Lower leg skin (tissue), 4 donors: Measurements from ENCODE around the gene GRM7. TPM values are rescaled to one million over a fixed set of nuclear protein-coding genes. Genes with fewer than 3 reads are reported as not detected.
"Not testable (repeated sequence)": the region's sequence is repeated elsewhere in the genome, so short reads cannot be mapped to it uniquely, and the experiment has no call there.

ENCODE experiments used
- DNase-seq, 2 donors: peaks; one replicate each; pipeline ENCODE4 v3.0.0-alpha.2; 2019; ENCODE audit warnings: low spot score in 2 of 2
- H3K4me3 ChIP-seq: fragments of 200-600 bp; sonication (generic); 2 replicates; pipeline ENCODE4 v1.5.1; 2017; ENCODE audit warnings: mild to moderate bottlenecking, low read depth; ENCODE audit not compliant: poor library complexity, severe bottlenecking
- POLR2A ChIP-seq, 2 donors: fragments of 450-650 bp; IDR thresholded peaks; one replicate each; pipeline ENCODE4 v1.6.1; 2016 to 2017; ENCODE audit warnings: antibody characterized with exemption in 2 of 2, mild to moderate bottlenecking in 1 of 2, moderate library complexity in 1 of 2
- WGBS, 2 donors: methylation state at CpG; one replicate each; pipeline ENCODE4 v1.1.5; 2018; 5-methylcytosine and 5-hydroxymethylcytosine counted together
- intact Hi-C: fragments of 100-400 bp; cut with DNase I; formaldehyde crosslinking; loops from one replicate; pipeline ENCODE4 v1.15.0; 2023; ENCODE audit warnings: low total_unique reads
- total RNA-seq, 4 donors: library from RNA; depleted of rRNA; stranded (reverse); fragments of >200 nt; gene quantifications; one replicate each; pipeline ENCODE4 v1.1.0, GENCODE V29; 2016
- TF ChIP-seq, protein P1 (sequence below), 3 donors: fragments of 450-650 bp; IDR thresholded peaks; one replicate each; pipeline ENCODE4 v1.5.1; 2016; ENCODE audit warnings: antibody characterized with exemption in 3 of 3, mild to moderate bottlenecking in 3 of 3, moderate library complexity in 2 of 3

Gene GRM7
- total RNA-seq, 4 donors from 2014 or later: 0.32 TPM; not detected in 3

DNA sequence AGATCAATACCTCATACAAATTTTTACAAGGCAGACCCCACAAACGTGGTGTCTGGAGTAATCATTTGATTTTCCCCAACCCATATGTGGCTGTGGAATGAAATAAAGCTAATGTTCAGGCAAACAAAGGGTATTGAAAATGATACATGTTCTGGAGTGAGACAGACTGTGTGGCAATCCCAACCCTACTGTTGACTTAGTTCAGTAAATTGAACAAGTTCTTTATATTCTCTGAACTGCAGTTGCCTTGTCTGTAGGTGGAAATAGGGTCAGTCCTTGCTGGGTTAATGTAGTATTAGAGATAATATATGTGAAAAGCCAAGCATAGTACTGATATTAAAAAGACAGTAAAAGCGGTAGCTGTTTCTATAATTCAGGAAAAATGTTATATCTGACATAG, 69.0 kb downstream of the GRM7 start:
- no peak for TF ChIP-seq POLR2A (IDR thresholded peaks at IDR 0.05)
- TF ChIP-seq, protein P1, sequence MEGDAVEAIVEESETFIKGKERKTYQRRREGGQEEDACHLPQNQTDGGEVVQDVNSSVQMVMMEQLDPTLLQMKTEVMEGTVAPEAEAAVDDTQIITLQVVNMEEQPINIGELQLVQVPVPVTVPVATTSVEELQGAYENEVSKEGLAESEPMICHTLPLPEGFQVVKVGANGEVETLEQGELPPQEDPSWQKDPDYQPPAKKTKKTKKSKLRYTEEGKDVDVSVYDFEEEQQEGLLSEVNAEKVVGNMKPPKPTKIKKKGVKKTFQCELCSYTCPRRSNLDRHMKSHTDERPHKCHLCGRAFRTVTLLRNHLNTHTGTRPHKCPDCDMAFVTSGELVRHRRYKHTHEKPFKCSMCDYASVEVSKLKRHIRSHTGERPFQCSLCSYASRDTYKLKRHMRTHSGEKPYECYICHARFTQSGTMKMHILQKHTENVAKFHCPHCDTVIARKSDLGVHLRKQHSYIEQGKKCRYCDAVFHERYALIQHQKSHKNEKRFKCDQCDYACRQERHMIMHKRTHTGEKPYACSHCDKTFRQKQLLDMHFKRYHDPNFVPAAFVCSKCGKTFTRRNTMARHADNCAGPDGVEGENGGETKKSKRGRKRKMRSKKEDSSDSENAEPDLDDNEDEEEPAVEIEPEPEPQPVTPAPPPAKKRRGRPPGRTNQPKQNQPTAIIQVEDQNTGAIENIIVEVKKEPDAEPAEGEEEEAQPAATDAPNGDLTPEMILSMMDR (IDR thresholded peaks at IDR 0.05): no peak
- 67 to 77% methylated on average over 2 of the region's 2 CpGs for WGBS, 2 donors
- intact Hi-C loops: no loop called here

DNA sequence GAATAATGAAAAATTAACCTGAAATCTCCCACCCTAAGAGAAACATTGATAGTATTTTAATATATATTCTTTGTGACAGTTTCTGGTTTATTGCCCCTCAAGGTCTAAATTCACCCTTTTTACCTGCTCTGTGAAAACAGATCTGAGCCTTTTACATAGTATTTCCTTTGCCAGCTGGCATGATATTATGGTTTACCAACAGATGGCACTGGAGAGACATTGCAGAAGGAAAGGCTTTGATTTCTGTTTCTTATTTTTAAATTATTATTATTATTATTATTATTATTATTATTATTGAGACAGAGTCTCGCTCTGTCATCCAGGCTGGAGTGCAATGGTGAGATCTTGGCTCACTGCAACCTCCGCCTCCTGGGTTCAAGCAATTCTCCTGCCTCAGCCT, 74.5 kb downstream of the GRM7 start:
- 91 to 93% methylated on average over 2 of the region's 2 CpGs for WGBS, 2 donors
- intact Hi-C loops, DNase-seq, H3K4me3 ChIP-seq: not testable (repeated sequence)

More for the DNA sequence above, 69.0 kb downstream of the GRM7 start:
- H3K4me3 ChIP-seq: no peak overlapping the region
- no peak for DNase-seq

DNA sequence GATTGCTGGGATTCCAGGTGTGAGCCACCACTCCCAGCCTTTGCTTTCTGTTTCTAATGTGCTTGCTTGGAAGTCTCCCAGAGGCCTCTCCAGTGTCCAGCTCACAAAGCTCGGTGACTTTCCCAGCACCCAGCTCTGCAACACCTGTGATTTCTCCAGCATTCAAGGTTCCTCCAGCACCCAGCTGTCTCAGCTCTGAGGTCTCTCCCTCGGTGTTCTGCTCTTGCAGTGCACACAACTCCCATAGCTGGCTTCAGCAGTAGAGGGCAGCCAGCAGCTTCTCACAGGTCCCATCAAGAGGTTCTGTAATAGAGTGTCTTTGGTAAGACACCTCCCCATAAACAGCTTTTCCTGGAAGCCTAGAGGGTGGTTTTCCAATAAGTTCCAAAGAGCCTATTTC, 75.1 kb downstream of the GRM7 start:
- no peak for TF ChIP-seq POLR2A (IDR thresholded peaks at IDR 0.05)
- TF ChIP-seq, protein P1 (IDR thresholded peaks at IDR 0.05): no peak
- DNase-seq: no peak
- intact Hi-C loops: no loop called here
- no peak overlapping the region for H3K4me3 ChIP-seq
- WGBS, 2 donors: 93% methylated on average over 2 of the region's 2 CpGs

DNA sequence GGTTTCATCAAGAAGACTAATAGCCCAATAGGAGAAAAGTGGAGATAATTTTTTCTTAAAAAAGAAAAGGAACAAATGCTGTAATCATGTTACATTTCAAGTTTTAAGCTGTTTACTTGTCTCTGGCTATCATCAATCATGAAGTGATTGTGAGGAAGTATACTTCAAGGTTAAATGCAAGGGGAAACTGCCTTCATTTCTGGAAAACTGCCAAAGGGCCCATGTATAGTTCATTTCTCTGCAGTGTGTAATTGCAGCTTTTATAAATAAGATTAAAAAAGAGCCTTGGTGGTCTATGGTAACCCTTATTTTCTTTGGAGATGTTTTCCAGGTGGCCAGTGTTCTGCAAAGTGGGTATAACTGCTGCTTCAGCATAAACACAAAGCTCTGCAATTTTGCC, 101.9 kb downstream of the GRM7 start:
- intact Hi-C loops: no loop called here
- no peak for DNase-seq
- TF ChIP-seq POLR2A (IDR thresholded peaks at IDR 0.05): no peak
- TF ChIP-seq, protein P1 (IDR thresholded peaks at IDR 0.05): no peak
- H3K4me3 ChIP-seq: no peak overlapping the region

GRCh38 chr3:6965881-6966280, 105.0 kb downstream of the GRM7 start:
- intact Hi-C loops: no loop called here
- no peak for DNase-seq
- no peak overlapping the region for H3K4me3 ChIP-seq
- TF ChIP-seq POLR2A (IDR thresholded peaks at IDR 0.05): no peak
- TF ChIP-seq, protein P1 (IDR thresholded peaks at IDR 0.05): no peak
- 54 to 57% methylated on average over 5 of the region's 5 CpGs for WGBS, 2 donors

- 80 to 83% methylated on average over 2 of the region's 2 CpGs for WGBS, 2 donors
- intact Hi-C loops: no loop called here
- no peak for DNase-seq
- no peak for TF ChIP-seq POLR2A (IDR thresholded peaks at IDR 0.05)
- TF ChIP-seq, protein P1 (IDR thresholded peaks at IDR 0.05): no peak
- no peak overlapping the region for H3K4me3 ChIP-seq
Measured at GRCh38 chr3:6971933-6972332, 111.0 kb downstream of the GRM7 start.
